GM21723 (cell line): ENCODE data around the gene ILKAP.
A peak's percentile ranks its signal among the peaks of the same experiment; 100 is the strongest.
"Not testable (repeated sequence)": the region's sequence is repeated elsewhere in the genome, so short reads cannot be mapped to it uniquely, and the experiment has no call there.

ENCODE experiments used
- ATAC-seq: cut with Tn5 transposase; IDR thresholded peaks from one replicate; pipeline ENCODE4 v1.9.1; 2021; ENCODE audit warnings: mild to moderate bottlenecking, moderate library complexity; ENCODE audit not compliant: unreplicated experiment

The ILKAP gene

DNA sequence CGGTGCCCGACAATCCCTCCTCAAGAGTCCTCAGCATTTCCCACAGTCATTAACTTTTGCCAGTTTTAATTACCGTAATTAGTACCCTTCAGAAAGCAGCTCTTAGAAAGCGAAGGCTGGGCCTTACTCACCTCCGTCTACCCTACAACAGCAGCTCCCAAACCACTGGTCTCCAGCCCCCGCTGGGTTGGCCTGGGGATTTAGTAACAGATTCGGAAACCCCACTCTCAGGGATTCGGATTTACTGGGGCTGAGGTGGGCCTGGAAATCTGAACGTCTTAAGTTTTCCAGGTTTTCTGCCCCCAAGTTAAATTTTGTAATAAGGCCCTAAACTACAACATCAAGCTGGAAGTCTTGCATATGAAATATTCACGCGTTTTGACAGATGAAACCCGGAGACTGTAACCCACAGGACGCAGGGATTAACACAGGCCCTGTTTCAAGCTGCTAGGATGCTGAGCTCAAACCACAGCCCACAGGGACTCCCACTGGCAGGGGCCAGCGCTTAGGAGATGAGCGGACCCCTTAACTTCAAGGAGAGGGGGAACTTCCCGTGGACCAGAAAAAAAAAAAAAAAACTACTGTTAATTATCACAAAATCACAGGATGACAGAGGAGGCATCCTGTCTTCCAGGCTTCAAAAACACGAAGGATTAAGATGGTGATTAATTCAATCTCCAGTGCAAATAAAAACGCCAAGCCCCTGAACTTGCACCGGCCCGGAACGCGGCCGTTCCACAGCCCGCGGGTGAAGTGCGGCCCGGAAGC is 985 bp downstream of the ILKAP start:
- peak; percentile 12 for ATAC-seq

GRCh38 chr2:238190445-238190844 is 13.1 kb downstream of the ILKAP start:
- ATAC-seq = no peak

DNA sequence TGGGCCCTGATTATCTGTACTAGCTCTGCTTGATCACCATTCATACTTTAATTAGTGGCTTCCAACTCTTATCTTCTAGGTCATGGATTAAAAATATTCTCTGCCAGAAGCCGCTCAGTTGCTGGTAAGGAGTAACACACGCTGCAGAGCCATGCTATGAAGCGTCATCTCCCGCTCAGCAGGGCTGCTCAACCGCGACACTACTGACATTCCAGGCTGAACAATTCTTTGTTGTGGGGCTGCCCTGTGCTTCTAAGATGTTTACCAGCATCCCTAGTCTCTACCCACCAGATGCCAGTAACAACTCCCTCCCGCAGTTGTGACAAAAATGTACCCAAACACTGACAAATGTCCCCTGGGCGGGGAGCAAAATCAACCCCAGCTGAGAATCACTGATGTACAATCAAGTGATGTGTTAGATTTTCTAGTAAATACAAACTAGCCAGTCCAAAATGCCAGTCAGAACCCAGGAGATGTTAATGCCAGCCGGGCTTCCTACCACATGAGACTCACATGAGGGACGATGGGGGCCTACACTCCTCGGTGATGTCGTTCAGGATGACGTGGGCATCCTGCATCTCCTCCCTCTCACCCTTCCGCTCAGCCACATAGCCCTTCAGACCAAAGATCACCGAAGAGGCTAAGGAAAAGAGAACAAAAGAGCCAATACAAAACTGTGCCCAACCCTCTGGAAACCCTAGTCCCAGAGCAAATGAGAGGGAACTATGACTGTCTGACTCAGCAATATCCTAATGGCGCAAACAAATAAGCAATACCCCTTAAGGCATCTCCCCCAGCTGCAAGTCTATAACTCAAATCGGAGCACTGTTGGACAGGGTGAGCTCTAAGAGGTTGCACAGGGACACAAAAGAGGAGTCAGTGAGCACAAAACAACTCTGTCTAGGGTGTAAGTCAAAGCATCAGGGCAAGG is 15.6 kb downstream of the ILKAP start:
- ATAC-seq = no peak

- no peak for ATAC-seq
Observed at GRCh38 chr2:238183821-238184220, 19.7 kb downstream of the ILKAP start.

DNA sequence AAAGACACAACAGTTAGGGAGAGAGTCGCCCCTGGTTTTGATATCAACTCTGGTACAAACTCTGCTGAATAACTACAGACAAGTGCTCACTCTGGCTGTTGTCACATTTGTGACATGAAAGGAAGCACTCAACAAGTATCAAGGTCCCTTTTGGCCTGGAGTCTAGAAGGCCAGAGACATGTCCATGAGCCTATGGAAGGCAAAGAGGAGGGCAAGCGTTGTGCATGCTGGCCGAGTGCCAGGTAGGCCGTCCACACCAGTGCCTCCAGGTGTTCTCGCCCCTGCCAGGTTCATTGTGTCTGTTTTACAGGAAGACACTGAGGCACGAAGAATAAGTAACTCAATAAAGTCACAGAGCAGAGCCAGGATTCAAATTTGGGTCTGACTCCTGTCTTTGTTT is 21.1 kb downstream of the ILKAP start:
- ATAC-seq = no peak

- ATAC-seq = no peak
Observed at GRCh38 chr2:238180554-238180953, 22.9 kb downstream of the ILKAP start.

GRCh38 chr2:238176613-238177012 is 26.9 kb downstream of the ILKAP start:
- ATAC-seq = no peak

GRCh38 chr2:238174701-238175100 is 28.8 kb downstream of the ILKAP start:
- no peak for ATAC-seq

DNA sequence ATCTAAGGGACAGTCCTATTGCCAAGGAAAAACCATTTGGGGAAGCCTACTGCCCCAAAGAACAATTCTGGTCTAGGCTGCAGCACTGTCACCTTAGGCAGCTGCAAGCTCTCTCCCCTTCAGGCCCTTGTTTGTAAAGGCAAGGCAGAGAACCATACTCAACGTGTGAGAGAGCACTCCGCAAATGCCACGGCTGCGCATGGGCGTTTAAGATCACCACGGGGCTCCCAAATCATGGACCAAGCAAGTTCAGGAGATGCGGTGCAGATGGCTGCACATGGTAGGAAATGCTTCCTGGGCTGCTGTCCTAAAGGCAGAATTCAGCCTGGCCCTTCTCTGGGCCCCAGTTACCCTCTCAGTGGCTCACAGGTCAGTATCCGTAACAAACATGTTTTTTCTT is 29.2 kb downstream of the ILKAP start:
- no peak for ATAC-seq

DNA sequence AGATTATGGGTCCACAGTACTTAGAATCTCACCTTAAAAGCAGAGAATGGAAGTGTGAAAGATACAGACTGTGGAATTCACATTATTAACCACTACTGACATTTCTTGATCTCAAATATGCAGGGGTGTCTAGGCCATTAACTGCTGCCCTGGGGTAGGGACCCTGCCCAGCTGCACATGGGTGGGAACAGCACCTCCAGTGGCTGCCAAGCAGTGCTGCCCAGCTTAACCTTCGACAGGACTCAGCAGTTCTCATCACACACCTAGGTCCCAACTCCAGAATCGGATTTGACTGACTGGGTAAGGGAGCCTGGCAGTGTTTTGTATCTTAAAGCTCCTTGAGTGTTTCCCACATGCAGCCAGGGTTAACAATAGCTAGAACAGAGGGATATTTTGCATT is 29.8 kb downstream of the ILKAP start:
- no peak for ATAC-seq

GRCh38 chr2:238172439-238172838 is 31.1 kb downstream of the ILKAP start:
- no peak for ATAC-seq

GRCh38 chr2:238171575-238172187 is 31.8 kb downstream of the ILKAP start:
- ATAC-seq = no peak

DNA sequence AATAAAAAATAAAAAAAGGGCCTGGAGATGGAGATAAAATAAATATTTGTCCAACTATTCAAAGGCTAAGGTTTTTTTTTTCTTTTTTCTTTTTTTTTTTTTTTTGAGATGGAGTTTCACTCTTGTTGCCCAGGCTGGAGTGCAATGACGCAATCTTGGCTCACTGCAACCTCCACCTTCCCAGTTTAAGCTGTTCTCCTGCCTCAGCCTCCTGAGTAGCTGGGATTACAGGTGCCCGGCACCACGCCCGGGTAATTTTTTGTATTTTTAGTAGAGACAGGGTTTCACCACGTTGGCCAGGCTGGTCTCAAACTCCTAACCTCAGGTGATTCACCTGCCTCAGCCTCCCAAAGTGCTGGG is 32.4 kb downstream of the ILKAP start:
- ATAC-seq = not testable (repeated sequence)

GRCh38 chr2:238170386-238171071 is 33.0 kb downstream of the ILKAP start:
- ATAC-seq = no peak

DNA sequence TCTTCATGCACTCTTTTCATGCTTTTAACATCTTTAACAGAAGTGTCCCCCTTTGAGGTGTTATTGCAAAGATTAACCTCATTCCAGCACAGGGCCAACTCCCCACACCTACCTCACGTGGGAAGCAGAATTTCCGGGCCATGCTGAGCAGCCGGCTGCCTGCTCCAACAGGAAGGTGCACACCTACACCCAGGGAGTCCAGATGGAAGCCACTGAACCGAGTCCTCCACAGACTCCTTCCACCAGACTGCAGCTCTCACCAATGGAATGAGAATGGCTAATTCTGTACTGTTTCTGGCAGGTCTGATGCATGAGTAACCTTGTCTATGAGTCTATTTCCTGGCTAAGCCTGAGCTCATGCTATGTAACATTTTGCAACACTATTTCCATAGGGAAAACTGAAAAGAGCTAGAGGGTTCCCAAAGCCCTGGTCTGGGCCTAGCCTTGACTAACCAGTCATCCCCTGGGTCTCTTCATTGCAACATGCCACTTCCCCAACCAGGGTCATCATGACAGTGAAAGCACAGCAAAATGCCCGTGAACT is 33.7 kb downstream of the ILKAP start:
- no peak for ATAC-seq

DNA sequence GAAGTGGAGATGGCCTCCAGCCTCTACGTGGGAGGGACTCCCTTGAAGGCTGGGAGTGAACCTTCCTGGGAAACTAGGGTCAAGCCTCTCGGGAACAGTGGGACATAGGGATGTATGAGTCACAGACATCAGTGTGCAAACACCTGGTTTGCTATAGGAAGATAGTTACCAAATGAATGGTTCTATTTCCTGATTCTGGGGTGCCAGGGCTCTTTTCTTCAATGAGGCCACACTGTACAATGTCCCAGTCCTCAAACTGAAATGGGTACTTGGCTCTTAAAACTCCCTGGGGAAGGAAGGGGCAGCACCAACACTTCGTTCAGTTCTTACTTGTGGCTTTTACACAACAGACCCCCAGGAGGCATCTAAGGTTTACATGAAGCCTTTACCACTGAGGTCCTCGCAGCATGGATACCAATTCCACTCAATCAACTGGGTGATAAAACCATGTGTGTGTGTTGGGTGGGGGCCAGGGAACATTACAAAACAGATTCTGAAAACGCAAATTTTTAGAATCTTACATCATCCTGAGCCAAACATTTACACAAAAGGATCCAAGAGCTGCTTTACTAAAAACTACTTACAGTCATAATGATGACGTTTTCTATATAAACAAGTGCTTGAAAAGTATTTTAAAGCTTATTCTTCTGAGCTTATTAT is 34.3 kb downstream of the ILKAP start:
- no peak for ATAC-seq

DNA sequence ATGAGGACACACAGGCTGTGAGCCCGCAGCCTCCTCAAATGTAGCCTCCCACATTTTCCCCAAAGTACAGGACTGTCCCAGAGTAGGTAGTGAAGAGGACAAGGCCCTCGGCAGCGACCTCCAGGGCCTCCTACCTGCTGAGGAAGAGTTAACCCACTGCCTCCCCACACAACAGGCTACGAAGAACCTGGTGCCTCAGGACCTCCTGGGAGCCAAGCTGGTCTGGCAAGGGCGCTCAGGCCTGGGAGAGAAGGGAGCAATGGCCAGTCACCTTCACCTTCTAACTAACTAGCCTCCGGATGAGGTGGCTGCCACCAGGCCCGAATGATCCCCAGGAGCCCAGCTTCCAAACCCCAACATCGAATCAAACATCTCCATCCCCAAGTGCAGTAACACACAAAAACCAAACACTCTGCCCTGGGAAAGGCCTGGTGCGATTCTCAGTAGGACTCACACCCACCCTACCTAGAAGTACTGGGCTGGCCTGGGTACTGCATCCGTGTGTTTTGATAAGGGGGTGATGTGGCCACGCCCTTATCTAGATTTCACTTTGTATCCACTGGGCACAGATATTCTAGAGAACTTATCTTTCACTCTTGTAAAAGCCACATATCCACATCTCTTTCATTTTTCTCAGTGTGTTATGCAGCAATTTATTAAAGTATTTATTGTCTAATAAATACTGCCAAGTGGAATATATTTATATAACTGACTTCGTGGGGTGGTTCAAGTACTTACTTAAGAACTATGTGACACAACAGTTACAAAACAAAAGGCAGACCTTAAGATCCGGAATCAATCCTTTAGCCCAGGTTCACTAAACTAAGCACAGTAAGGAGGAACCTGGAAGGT is 35.1 kb downstream of the ILKAP start:
- no peak for ATAC-seq

GRCh38 chr2:238167761-238168160 is 35.7 kb downstream of the ILKAP start:
- no peak for ATAC-seq

DNA sequence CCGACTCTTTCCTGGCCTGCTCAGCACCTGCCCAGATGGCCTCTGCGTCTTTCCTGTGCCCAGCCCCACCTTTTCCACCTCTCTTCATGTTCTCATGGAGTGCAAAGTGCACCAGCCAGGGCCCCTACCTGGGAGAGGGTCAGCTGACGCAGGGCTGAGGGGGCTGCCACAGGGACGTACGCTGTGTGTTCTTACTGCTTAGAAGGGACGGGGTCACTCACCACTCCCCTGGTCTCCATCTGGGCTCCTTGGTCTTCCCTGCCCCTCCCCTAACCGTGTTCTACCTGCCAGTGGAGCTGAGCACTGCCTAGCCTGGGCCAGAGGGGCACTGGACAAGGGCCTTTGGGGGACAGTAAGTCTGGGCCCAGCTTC is 36.2 kb downstream of the ILKAP start:
- no peak for ATAC-seq
